ENCODE measurements around the gene SUPT3H. TPM values are rescaled to one million over a fixed set of nuclear protein-coding genes. Genes with fewer than 3 reads are reported as not detected.

Gene SUPT3H
- total RNA-seq, 1 donor from 2014 or later: 13.3 TPM

GRCh38 chr6:45170309-45170708 is 207.4 kb downstream of the SUPT3H start:
- Mint-ChIP-seq H3K27ac (ENCODE audit: unreplicated experiment) (no peak overlapping the region), H3K9me3 (ENCODE audit: low read depth) (no peaks in the 10 kb centered on the region), H3K4me3 (ENCODE audit: unreplicated experiment) (no peak overlapping the region), H3K36me3 (ENCODE audit: low read depth) (peaks cover 3% of the 10 kb centered on the region), H3K27me3 (ENCODE audit: low read depth) (no peaks in the 10 kb centered on the region), H3K4me1 (ENCODE audit: low read depth) (peaks cover 15% of the 10 kb centered on the region)
- DNase-seq (ENCODE audit: low spot score): no peak
- TF ChIP-seq CTCF (IDR thresholded peaks at IDR 0.05): no peak

- Mint-ChIP-seq H3K4me1 (ENCODE audit: low read depth) (peaks cover 15% of the 10 kb centered on the region), H3K27me3 (ENCODE audit: low read depth) (no peaks in the 10 kb centered on the region), H3K27ac (ENCODE audit: unreplicated experiment) (no peak overlapping the region), H3K36me3 (ENCODE audit: low read depth) (peaks cover 3% of the 10 kb centered on the region), H3K9me3 (ENCODE audit: low read depth) (no peaks in the 10 kb centered on the region), H3K4me3 (ENCODE audit: unreplicated experiment) (no peak overlapping the region)
- no peak for DNase-seq (ENCODE audit: low spot score)
- TF ChIP-seq CTCF (IDR thresholded peaks at IDR 0.05): no peak
These were observed 207.9 kb downstream of the SUPT3H start for GRCh38 chr6:45169815-45170214.

- H3K4me1 Mint-ChIP-seq (ENCODE audit: low read depth): no peaks in the 10 kb centered on the region
- H3K36me3 Mint-ChIP-seq (ENCODE audit: low read depth): peaks cover 3% of the 10 kb centered on the region
- no peak for DNase-seq (ENCODE audit: low spot score)
- no peaks in the 10 kb centered on the region for H3K27me3 Mint-ChIP-seq (ENCODE audit: low read depth)
- no peaks in the 10 kb centered on the region for H3K9me3 Mint-ChIP-seq (ENCODE audit: low read depth)
- H3K4me3 Mint-ChIP-seq (ENCODE audit: unreplicated experiment): no peak overlapping the region
- H3K27ac Mint-ChIP-seq (ENCODE audit: unreplicated experiment): no peak overlapping the region
- no peak for TF ChIP-seq CTCF (IDR thresholded peaks at IDR 0.05)
These were observed 213.6 kb downstream of the SUPT3H start for GRCh38 chr6:45163952-45164766.

GRCh38 chr6:45160305-45160704 is 217.4 kb downstream of the SUPT3H start:
- Mint-ChIP-seq H3K4me1 (ENCODE audit: low read depth) (no peaks in the 10 kb centered on the region), H3K36me3 (ENCODE audit: low read depth) (no peaks in the 10 kb centered on the region), H3K27ac (ENCODE audit: unreplicated experiment) (no peak overlapping the region), H3K9me3 (ENCODE audit: low read depth) (no peaks in the 10 kb centered on the region), H3K27me3 (ENCODE audit: low read depth) (no peaks in the 10 kb centered on the region), H3K4me3 (ENCODE audit: unreplicated experiment) (no peak overlapping the region)
- no peak for DNase-seq (ENCODE audit: low spot score)
- no peak for TF ChIP-seq CTCF (IDR thresholded peaks at IDR 0.05)

- TF ChIP-seq CTCF (IDR thresholded peaks at IDR 0.05): no peak
- H3K4me1 Mint-ChIP-seq (ENCODE audit: low read depth): no peaks in the 10 kb centered on the region
- H3K9me3 Mint-ChIP-seq (ENCODE audit: low read depth): no peaks in the 10 kb centered on the region
- H3K27ac Mint-ChIP-seq (ENCODE audit: unreplicated experiment): no peak overlapping the region
- no peaks in the 10 kb centered on the region for H3K27me3 Mint-ChIP-seq (ENCODE audit: low read depth)
- no peaks in the 10 kb centered on the region for H3K36me3 Mint-ChIP-seq (ENCODE audit: low read depth)
- H3K4me3 Mint-ChIP-seq (ENCODE audit: unreplicated experiment): no peak overlapping the region
- DNase-seq (ENCODE audit: low spot score): no peak
These were observed 221.7 kb downstream of the SUPT3H start for GRCh38 chr6:45156075-45156474.

Data from chondrocyte (in vitro differentiated cells).